Panc1 (cell line): ENCODE results near the gene EML1. TPM values are rescaled to one million over a fixed set of nuclear protein-coding genes. Genes with fewer than 3 reads are reported as not detected.

Experiments used
- ATAC-seq: fragments of 200-7000 bp; cut with Tn5 transposase; 2 replicates; pipeline ENCODE4 v1.9.1; 2020; ENCODE audit warnings: mild to moderate bottlenecking, moderate library complexity
- BruUV-seq: library from RNA; stranded (reverse); fragments of 400-500 nt; replicated peaks from 2 replicates; lab custom pipeline; 2021; lab: Mats Ljungman, UMichigan
- CTCF ChIA-PET: fragments of 300-600 bp; sonication (Branson Sonifier 250); formaldehyde crosslinking; loops from one replicate; lab custom pipeline; 2022; ENCODE audit warnings: antibody characterized with exemption; lab: Charles Lee
- POLR2A ChIA-PET: fragments of 300-600 bp; sonication (Branson Sonifier 250); formaldehyde crosslinking; loops from one replicate; lab custom pipeline; 2022; ENCODE audit warnings: antibody characterized with exemption; lab: Charles Lee
- DNase-seq: peaks from one replicate; pipeline ENCODE4 v3.0.0-alpha.2; 2010; ENCODE audit warnings: low read depth, low spot score
- H3K27ac ChIP-seq: 2 replicates; pipeline ENCODE4 v1.5.1; 2011; ENCODE audit warnings: mild to moderate bottlenecking, low read length, inconsistent platforms
- H3K27me3 ChIP-seq: fragments of 200-500 bp; sonication (Bioruptor generic); 2 replicates; pipeline ENCODE4 v1.6.0; 2014; ENCODE audit warnings: low read length, inconsistent platforms; ENCODE audit not compliant: control insufficient read depth, insufficient read depth
- H3K36me3 ChIP-seq: fragments of 200-500 bp; sonication (Bioruptor generic); 2 replicates; pipeline ENCODE4 v1.5.1; 2014; ENCODE audit warnings: inconsistent platforms, mild to moderate bottlenecking, low read length, moderate library complexity; ENCODE audit not compliant: control insufficient read depth, insufficient read depth
- H3K4me1 ChIP-seq: 2 replicates; pipeline ENCODE4 v1.5.1; 2011; ENCODE audit warnings: inconsistent platforms, mild to moderate bottlenecking, low read length, moderate library complexity; ENCODE audit not compliant: control insufficient read depth, insufficient read depth
- H3K4me3 ChIP-seq, 2 experiments: 2 replicates each; pipeline ENCODE4 v1.5.1; 2011 to 2012; ENCODE audit warnings: low read depth in 2 of 2, low read length in 2 of 2, mild to moderate bottlenecking in 2 of 2, inconsistent platforms in 1 of 2, moderate library complexity in 1 of 2
- H3K9me3 ChIP-seq: fragments of 200-500 bp; sonication (Bioruptor generic); 2 replicates; pipeline ENCODE4 v1.5.1; 2014; ENCODE audit warnings: low read depth, mild to moderate bottlenecking, inconsistent platforms, low read length, moderate library complexity; ENCODE audit not compliant: control insufficient read depth, insufficient read depth
- CTCF ChIP-seq: fragments of 450-650 bp; IDR thresholded peaks from 2 replicates; pipeline ENCODE4 v1.5.1; 2017; ENCODE audit warnings: mild to moderate bottlenecking
- POLR2AphosphoS5 ChIP-seq: IDR thresholded peaks from 2 replicates; pipeline ENCODE4 v1.6.1; 2012; ENCODE audit warnings: mild to moderate bottlenecking, low read depth, low read length, moderate library complexity
- REST ChIP-seq, 2 experiments: IDR thresholded peaks; 2 replicates each; pipeline ENCODE4 v1.6.1; 2011 to 2012; ENCODE audit warnings: low read depth in 2 of 2, control low read depth in 1 of 2, low read length in 1 of 2, mild to moderate bottlenecking in 1 of 2, moderate library complexity in 1 of 2; ENCODE audit not compliant: insufficient read depth in 1 of 2
- SIN3A ChIP-seq: IDR thresholded peaks from 2 replicates; pipeline ENCODE4 v1.6.1; 2012; ENCODE audit warnings: low read depth, mild to moderate bottlenecking, low read length, moderate library complexity, borderline replicate concordance; ENCODE audit not compliant: insufficient read depth
- TCF7L2 ChIP-seq: IDR thresholded peaks from 2 replicates; pipeline ENCODE4 v1.6.1; 2011; ENCODE audit warnings: mild to moderate bottlenecking, low read depth, low read length, inconsistent platforms
- in situ Hi-C: cut with HindIII; loops from 2 replicates; pipeline ENCODE4 v1.10.0; 2016; ENCODE audit warnings: low sequenced_read_pairs, low pct_unique_long_range_greater_than_20kb
- intact Hi-C: fragments of 100-400 bp; cut with micrococcal nuclease; formaldehyde crosslinking; loops from one replicate; pipeline ENCODE4 v1.10.0; 2022; ENCODE audit not compliant: unreplicated experiment
- total RNA-seq: library from RNA; stranded (reverse); gene quantifications from one replicate; pipeline ENCODE4 v1.2.1, GENCODE V29; 2021; ENCODE audit not compliant: unreplicated experiment

Gene EML1
- total RNA-seq, 1 experiment from 2014 or later, result 35.3 TPM

- no peak for TF ChIP-seq TCF7L2
- TF ChIP-seq REST (IDR thresholded peaks at IDR 0.05; ENCODE audit: insufficient read depth in 1 of 2, low read depth in 2 of 2, low read length in 1 of 2), result no peak
- TF ChIP-seq POLR2AphosphoS5, result no peak
- no peak for TF ChIP-seq SIN3A
- TF ChIP-seq CTCF, result no peak
- peaks cover 10% of the 10 kb centered on the region; the same call in 1 of the 2 replicates for H3K9me3 ChIP-seq
- CTCF ChIA-PET, result no interaction called here
- ATAC-seq (no peak), DNase-seq (no peak)
- H3K4me1 ChIP-seq, result 0 out of 2 replicates have a peak, but pooled peaks cover 3% of the 10 kb centered on the region
- H3K27me3 ChIP-seq, result no peaks in the 10 kb centered on the region
- in situ Hi-C loops (no loop called here), intact Hi-C loops (no loop called here)
- no peaks in the 10 kb centered on the region for H3K36me3 ChIP-seq
- no peak overlapping the region for H3K27ac ChIP-seq
- POLR2A ChIA-PET, result no interaction called here
- no peak overlapping the region for H3K4me3 ChIP-seq
- BruUV-seq, result no TSS peak
Measured at GRCh38 chr14:99781091-99781490, 12.1 kb upstream of the EML1 start.

GRCh38 chr14:99781853-99782610 lies 11.2 kb upstream of the EML1 start:
- ChIA-PET CTCF (no interaction called here), POLR2A (interaction anchor here (0.6 kb wide), 1 partner anchor 106 kb away, joined by 3 read pairs; no protein-coding TSS in a partner anchor)
- Histone ChIP-seq H3K4me3 (no peak overlapping the region), H3K36me3 (no peaks in the 10 kb centered on the region), H3K4me1 (0 out of 2 replicates have a peak, but pooled peaks cover 3% of the 10 kb centered on the region), H3K27me3 (no peaks in the 10 kb centered on the region), H3K27ac (no peak overlapping the region), H3K9me3 (peaks cover 10% of the 10 kb centered on the region; the same call in 1 of the 2 replicates)
- in situ Hi-C loops, result no loop called here
- no TSS peak for BruUV-seq
- ATAC-seq (no peak), DNase-seq (no peak)
- TF ChIP-seq POLR2AphosphoS5 (no peak), CTCF (no peak), REST (IDR thresholded peaks at IDR 0.05; ENCODE audit: insufficient read depth in 1 of 2, low read depth in 2 of 2, low read length in 1 of 2) (no peak), TCF7L2 (no peak), SIN3A (no peak)
- intact Hi-C loops, result no loop called here
